GM23338 (cell line): ENCODE results near the gene BMPR1B. TPM values are rescaled to one million over a fixed set of nuclear protein-coding genes. Genes with fewer than 3 reads are reported as not detected.
A peak's percentile ranks its signal among the peaks of the same experiment; 100 is the strongest.

Experiments used
- ATAC-seq: fragments of 200-7000 bp; cut with Tn5 transposase; 3 replicates; pipeline ENCODE4 v1.9.1; 2020
- DNase-seq: peaks from one replicate; pipeline ENCODE4 v3.0.0-alpha.2; 2015; ENCODE audit warnings: low spot score
- H2AFZ ChIP-seq: fragments of 200-600 bp; sonication (generic); 2 replicates; pipeline ENCODE4 v1.8.0; 2016; ENCODE audit warnings: antibody characterized with exemption, mild to moderate bottlenecking, moderate library complexity
- H3F3A ChIP-seq: fragments of 200-600 bp; sonication (generic); replicated peaks from 2 replicates; pipeline ENCODE4 v1.8.0; 2017; ENCODE audit warnings: antibody characterized with exemption, mixed run types, low read depth
- H3K27ac ChIP-seq: fragments of 200-600 bp; sonication (generic); 2 replicates; pipeline ENCODE4 v1.6.1; 2016; ENCODE audit warnings: low read depth
- H3K27me3 ChIP-seq: fragments of 200-600 bp; sonication (generic); 2 replicates; pipeline ENCODE4 v1.8.0; 2016; ENCODE audit warnings: mild to moderate bottlenecking, mixed run types, moderate library complexity; ENCODE audit not compliant: insufficient read depth
- H3K36me3 ChIP-seq: fragments of 200-600 bp; sonication (generic); 2 replicates; pipeline ENCODE4 v1.8.0; 2016; ENCODE audit warnings: mild to moderate bottlenecking; ENCODE audit not compliant: insufficient read depth
- H3K4me1 ChIP-seq: fragments of 200-600 bp; sonication (generic); 2 replicates; pipeline ENCODE4 v1.8.0; 2016; ENCODE audit warnings: mild to moderate bottlenecking, moderate library complexity; ENCODE audit not compliant: insufficient read depth
- H3K4me2 ChIP-seq: fragments of 200-600 bp; sonication (generic); 2 replicates; pipeline ENCODE4 v1.7.1; 2017; ENCODE audit warnings: mixed run types
- H3K4me3 ChIP-seq: fragments of 200-600 bp; sonication (generic); 2 replicates; pipeline ENCODE4 v1.6.1; 2016; ENCODE audit warnings: mixed run types
- H3K79me2 ChIP-seq: fragments of 200-600 bp; sonication (generic); replicated peaks from 2 replicates; pipeline ENCODE4 v1.8.0; 2017; ENCODE audit warnings: mild to moderate bottlenecking; ENCODE audit not compliant: insufficient read depth
- H3K9me2 ChIP-seq: fragments of 200-600 bp; sonication (generic); 2 replicates; pipeline ENCODE4 v1.8.0; 2017; ENCODE audit not compliant: insufficient read depth
- H4K20me1 ChIP-seq: fragments of 200-600 bp; sonication (generic); replicated peaks from 2 replicates; pipeline ENCODE4 v1.8.0; 2017; ENCODE audit warnings: mild to moderate bottlenecking; ENCODE audit not compliant: insufficient read depth
- H3K27ac Mint-ChIP-seq: 2 replicates; pipeline ENCODE4 v1.8.0; 2020; ENCODE audit warnings: inconsistent platforms, mild to moderate bottlenecking, moderate library complexity, mixed read lengths
- H3K27me3 Mint-ChIP-seq: 3 replicates; pipeline ENCODE4 v1.8.0; 2022; ENCODE audit warnings: low read depth, mild to moderate bottlenecking, moderate library complexity, mixed read lengths, inconsistent platforms; ENCODE audit not compliant: insufficient read depth, poor library complexity
- H3K36me3 Mint-ChIP-seq: 3 replicates; pipeline ENCODE4 v1.8.0; 2021; ENCODE audit warnings: low read depth, mild to moderate bottlenecking, inconsistent platforms, moderate library complexity, mixed read lengths
- H3K4me1 Mint-ChIP-seq: 3 replicates; pipeline ENCODE4 v1.8.0; 2020; ENCODE audit warnings: mild to moderate bottlenecking, inconsistent platforms, mixed read lengths
- H3K4me3 Mint-ChIP-seq: 3 replicates; pipeline ENCODE4 v1.8.0; 2021; ENCODE audit warnings: moderate library complexity, mild to moderate bottlenecking, inconsistent platforms, mixed read lengths
- H3K9me3 Mint-ChIP-seq: 3 replicates; pipeline ENCODE4 v1.8.0; 2020; ENCODE audit warnings: moderate library complexity, mild to moderate bottlenecking, inconsistent platforms, mixed read lengths
- CREB1 ChIP-seq: fragments of 250-450 bp; sonication (Bioruptor Pico); IDR thresholded peaks from 2 replicates; pipeline ENCODE4 v1.5.0; 2020; ENCODE audit warnings: low read depth, mild to moderate bottlenecking, moderate library complexity
- CTCF ChIP-seq, 2 experiments: fragments of 200-600 bp in 1 of 2; sonication (generic) in 1 of 2; conservative IDR thresholded peaks; 2 replicates each; pipeline versions ENCODE4 v1.5.1 to v1.6.1; 2016 to 2017; ENCODE audit warnings: antibody characterized with exemption in 2 of 2, low read depth in 2 of 2, mild to moderate bottlenecking in 2 of 2, moderate library complexity in 1 of 2
- ETS1 ChIP-seq: IDR thresholded peaks from 2 replicates; pipeline ENCODE4 v1.6.1; 2016; ENCODE audit warnings: antibody characterized with exemption
- EZH2 ChIP-seq: fragments of 200-600 bp; sonication (generic); IDR thresholded peaks from one replicate; pipeline ENCODE4 v1.8.0; 2017; ENCODE audit warnings: antibody characterized with exemption, mild to moderate bottlenecking, low read depth; ENCODE audit not compliant: unreplicated experiment
- EZH2phosphoT487 ChIP-seq: fragments of 200-600 bp; sonication (generic); IDR thresholded peaks from one replicate; pipeline ENCODE4 v1.8.1; 2018; ENCODE audit warnings: antibody characterized with exemption; ENCODE audit not compliant: unreplicated experiment
- JUNB ChIP-seq: IDR thresholded peaks from one replicate; pipeline ENCODE4 v1.6.1; 2016; ENCODE audit warnings: antibody characterized with exemption; ENCODE audit not compliant: unreplicated experiment
- NANOG ChIP-seq: IDR thresholded peaks from 2 replicates; pipeline ENCODE4 v1.6.1; 2016; ENCODE audit warnings: antibody characterized with exemption, borderline replicate concordance
- POLR2AphosphoS5 ChIP-seq: IDR thresholded peaks from 2 replicates; pipeline ENCODE4 v1.6.1; 2016; ENCODE audit warnings: antibody characterized with exemption, low read depth
- REST ChIP-seq: IDR thresholded peaks from one replicate; pipeline ENCODE4 v1.6.1; 2018; ENCODE audit warnings: antibody characterized with exemption; ENCODE audit not compliant: unreplicated experiment
- STAT1 ChIP-seq: IDR thresholded peaks from one replicate; pipeline ENCODE4 v1.6.1; 2016; ENCODE audit warnings: antibody characterized with exemption; ENCODE audit not compliant: unreplicated experiment
- ZNF114 ChIP-seq: fragments of 250-450 bp; sonication (Bioruptor Pico); IDR thresholded peaks from 2 replicates; pipeline ENCODE4 v1.5.0; 2020; ENCODE audit warnings: mild to moderate bottlenecking, moderate library complexity
- ZNF331 ChIP-seq: fragments of 250-450 bp; sonication (Bioruptor Pico); IDR thresholded peaks from 2 replicates; pipeline ENCODE4 v1.5.0; 2020; ENCODE audit warnings: low read depth, mild to moderate bottlenecking, moderate library complexity
- ZNF462 ChIP-seq: fragments of 250-450 bp; sonication (Bioruptor Pico); IDR thresholded peaks from 2 replicates; pipeline ENCODE4 v1.5.0; 2020; ENCODE audit warnings: mild to moderate bottlenecking, moderate library complexity
- polyA plus RNA-seq: library from polyadenylated mRNA; unstranded; fragments of >200 nt; fragmentation: Nextera tagmentation; extraction: Ambion mirVana; gene quantifications from 2 replicates; pipeline ENCODE4 v1.2.1, GENCODE V29; 2016
- total RNA-seq: library from RNA; depleted of rRNA; stranded (reverse); fragments of >200 nt; shearing (Covaris generic); gene quantifications from 2 replicates; pipeline ENCODE4 v1.2.3, GENCODE V29; 2014

The BMPR1B gene
- total and polyA plus RNA-seq, 2 experiments from 2014 or later: 0.48 to 1.0 TPM

GRCh38 chr4:94889523-94889922 is 131.8 kb downstream of the BMPR1B start (continued):
- TF ChIP-seq CTCF (conservative IDR thresholded peaks at IDR 0.05; ENCODE audit: low read depth in 2 of 2) (no peak), STAT1 (no peak)

- Mint-ChIP-seq H3K4me3 (no peak overlapping the region), H3K36me3 (no peaks in the 10 kb centered on the region), H3K9me3 (no peaks in the 10 kb centered on the region), H3K27ac (peak overlapping the region; percentile 81), H3K4me1 (peaks cover 31% of the 10 kb centered on the region), H3K27me3 (no peaks in the 10 kb centered on the region)
- H3K4me3 ChIP-seq: no peak overlapping the region
- H3K27me3 ChIP-seq: no peaks in the 10 kb centered on the region
- DNase-seq (peak; percentile 25), ATAC-seq (no peak)
- no peaks in the 10 kb centered on the region for H3K36me3 ChIP-seq
- no peaks in the 10 kb centered on the region for H3K79me2 ChIP-seq
- H3F3A ChIP-seq: no peaks in the 10 kb centered on the region
- peak overlapping the region; percentile 70 for H2AFZ ChIP-seq
- H4K20me1 ChIP-seq: no peaks in the 10 kb centered on the region
- H3K9me2 ChIP-seq: no peaks in the 10 kb centered on the region
- peak overlapping the region; percentile 41; the same call in 1 of the 2 replicates for H3K27ac ChIP-seq
- H3K4me1 ChIP-seq: peaks cover 27% of the 10 kb centered on the region; the same call in 1 of the 2 replicates
- no peak overlapping the region for H3K4me2 ChIP-seq
- TF ChIP-seq ETS1: no peak
- TF ChIP-seq REST: no peak
- no peak for TF ChIP-seq STAT1
- no peak for TF ChIP-seq NANOG
- TF ChIP-seq ZNF331 (CRISPR knock-in tag): no peak
- no peak for TF ChIP-seq ZNF114 (CRISPR knock-in tag)
- TF ChIP-seq CREB1: no peak
- TF ChIP-seq EZH2phosphoT487: no peak
- TF ChIP-seq EZH2: no peak
- no peak for TF ChIP-seq POLR2AphosphoS5
- no peak for TF ChIP-seq ZNF462 (CRISPR knock-in tag)
- TF ChIP-seq JUNB: no peak
Measured at GRCh38 chr4:94889946-94890345, 132.2 kb downstream of the BMPR1B start.
